ENCODE data around the gene RAPGEF5.

Gene RAPGEF5

GRCh38 chr7:22302951-22303423 is 54.0 kb downstream of the RAPGEF5 start:
- DNase-seq: no peak

DNA sequence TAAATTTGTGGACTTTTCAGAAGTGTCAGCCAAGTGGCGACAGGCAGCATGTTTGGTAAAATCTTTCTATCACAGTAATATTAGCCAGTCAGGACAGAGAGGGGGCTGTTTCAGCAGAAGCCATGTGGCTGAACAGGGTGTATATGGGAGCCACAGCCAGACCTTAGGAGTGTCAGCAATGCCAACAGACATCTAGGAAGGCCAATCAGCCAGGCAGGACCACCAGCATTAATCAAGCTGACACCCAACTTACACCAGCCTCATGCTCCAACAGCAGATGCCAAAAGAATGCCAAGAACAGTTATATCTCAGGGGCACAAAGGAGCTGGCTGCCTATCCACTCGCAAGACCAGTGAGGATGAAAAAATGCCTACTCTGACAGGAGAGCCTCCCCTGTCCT is 54.8 kb downstream of the RAPGEF5 start:
- DNase-seq: no peak

- no peak for DNase-seq
Measured at GRCh38 chr7:22301790-22302189, 55.2 kb downstream of the RAPGEF5 start.

DNA sequence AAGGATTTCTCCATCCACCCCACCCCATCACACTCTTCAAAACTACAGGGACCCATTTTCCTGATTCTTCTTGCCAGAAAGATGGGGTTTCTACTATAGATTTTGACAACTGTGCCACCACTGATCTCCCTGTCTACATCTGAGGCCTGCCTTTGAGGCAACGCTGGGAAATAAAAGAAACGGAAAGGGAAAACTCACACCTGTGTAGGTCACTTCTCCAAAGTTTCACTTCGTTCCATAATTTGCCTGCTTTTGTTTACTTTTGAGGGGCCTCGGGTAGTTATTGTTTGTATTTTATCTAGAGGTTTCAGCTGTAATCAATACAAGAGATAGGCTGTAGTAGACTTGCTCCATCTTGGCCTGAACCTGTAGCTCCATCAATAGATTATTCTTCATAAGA is 56.1 kb downstream of the RAPGEF5 start:
- no peak for DNase-seq

GRCh38 chr7:22296916-22297315 is 60.0 kb downstream of the RAPGEF5 start:
- DNase-seq: no peak

- no peak for DNase-seq
Measured at GRCh38 chr7:22296265-22296566, 60.7 kb downstream of the RAPGEF5 start.

DNA sequence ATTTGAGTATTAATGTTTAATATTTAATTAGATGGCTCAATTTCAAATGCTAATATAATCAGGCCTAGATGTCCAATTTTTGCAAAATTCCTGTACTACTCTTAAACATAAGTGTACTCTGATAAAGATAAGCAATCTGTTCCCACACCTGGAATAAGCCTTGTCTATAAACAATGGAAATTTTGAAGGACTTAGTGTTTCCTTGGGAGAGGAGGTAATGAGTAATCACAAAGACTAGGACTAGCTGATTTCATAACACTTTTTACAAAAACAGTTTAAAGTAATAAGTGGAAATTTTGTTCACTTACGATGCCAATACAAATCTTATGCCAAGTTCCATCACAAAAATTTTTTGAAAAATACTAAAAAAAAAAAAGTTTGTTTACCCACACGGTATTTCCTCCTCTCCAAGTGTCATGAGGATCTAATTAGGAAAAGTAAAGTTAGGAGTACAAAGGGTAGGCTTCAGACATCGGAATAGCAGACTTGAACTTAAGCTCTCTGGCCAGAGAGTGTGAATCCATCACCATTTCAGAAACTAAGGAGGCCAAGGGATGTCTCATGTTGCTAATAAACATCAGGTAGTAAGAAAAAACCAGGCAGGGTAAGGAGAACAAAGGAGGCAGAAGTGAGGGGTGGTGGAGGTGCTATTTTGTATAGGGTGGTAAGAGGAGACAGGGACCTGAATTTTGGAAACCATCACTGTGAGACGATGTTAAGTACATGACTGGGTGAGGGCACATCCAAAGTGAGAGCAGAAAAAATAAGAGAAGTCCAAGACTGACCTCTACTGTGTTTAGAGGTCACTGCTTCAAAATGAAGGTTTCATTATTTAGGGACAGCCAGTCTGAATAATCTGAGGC is 61.3 kb downstream of the RAPGEF5 start:
- DNase-seq: no peak

DNA sequence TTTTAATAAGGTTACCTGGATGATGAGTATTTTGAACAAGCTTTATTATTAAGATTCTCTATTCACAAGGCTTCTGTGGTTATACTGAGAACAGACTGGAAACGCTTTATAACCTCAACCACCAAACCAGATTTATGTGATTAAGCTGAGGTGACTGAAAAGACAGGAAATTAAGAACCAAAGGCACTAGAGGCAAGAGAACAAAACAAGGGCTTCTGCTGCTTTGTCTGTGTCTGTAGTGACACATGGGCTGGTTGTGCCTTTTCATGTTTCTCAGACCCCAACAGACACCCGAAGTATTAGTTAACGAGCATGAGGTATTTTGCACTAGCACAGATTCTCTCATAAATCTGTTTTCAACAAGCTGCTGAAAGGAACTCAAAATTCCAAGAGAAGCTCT is 64.4 kb downstream of the RAPGEF5 start:
- no peak for DNase-seq

DNA sequence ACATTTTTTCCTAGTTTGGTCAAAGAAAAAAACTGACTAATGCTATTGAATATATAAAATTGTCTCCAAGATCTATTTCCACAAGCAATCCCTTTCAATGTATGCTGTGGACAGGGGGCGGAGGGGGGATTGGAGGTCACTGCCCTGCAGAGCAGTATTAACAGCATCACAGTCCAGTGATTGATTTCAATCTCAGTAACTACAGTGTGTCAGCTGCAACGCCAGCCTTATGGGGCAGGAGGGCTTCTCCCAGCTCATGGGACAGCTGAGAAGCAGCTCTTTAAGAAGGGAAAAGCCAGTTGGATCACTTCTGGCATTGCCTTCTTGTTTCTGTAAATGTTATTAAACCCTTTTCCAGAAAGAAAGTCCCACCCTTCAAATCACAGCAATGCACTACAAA is 65.0 kb downstream of the RAPGEF5 start:
- DNase-seq: no peak

- no peak for DNase-seq
Measured at GRCh38 chr7:22288202-22288601, 68.8 kb downstream of the RAPGEF5 start.

DNA sequence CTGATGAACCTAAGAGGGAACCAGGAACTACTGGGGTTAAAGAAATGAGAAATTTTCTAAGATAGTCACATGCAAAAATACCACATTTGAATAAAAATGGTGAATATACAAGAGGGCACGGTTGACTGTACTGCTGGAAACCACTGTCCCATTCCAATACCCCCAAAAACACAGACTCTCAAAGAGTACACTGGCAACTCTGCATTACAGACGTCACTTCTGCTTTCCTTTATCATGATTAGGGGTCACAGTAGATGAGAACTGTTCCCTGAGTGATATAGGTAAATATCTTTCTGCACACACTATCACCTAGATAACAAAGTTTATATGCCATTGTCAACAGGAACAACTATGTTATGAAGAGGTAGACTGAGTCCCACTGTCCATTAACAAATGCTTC is 69.5 kb downstream of the RAPGEF5 start:
- no peak for DNase-seq

DNA sequence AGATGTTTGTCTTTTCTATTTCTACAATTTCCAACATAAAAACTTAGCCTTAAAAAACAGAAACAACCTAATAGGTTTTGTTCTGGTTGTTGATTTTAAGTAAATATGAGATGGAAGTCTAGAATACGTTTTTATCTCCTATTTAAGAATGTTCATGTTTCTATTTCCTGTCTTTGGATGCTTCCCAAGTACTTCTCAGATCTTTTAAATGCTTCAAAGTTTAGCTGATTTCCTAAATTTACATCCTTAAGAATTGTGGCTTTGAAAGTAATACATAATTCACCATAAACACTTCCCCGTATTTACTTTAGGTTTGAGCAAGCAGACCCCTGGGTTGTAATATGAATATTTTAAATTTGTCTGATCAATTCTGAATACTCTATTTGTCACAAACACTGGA is 70.5 kb downstream of the RAPGEF5 start:
- no peak for DNase-seq

DNA sequence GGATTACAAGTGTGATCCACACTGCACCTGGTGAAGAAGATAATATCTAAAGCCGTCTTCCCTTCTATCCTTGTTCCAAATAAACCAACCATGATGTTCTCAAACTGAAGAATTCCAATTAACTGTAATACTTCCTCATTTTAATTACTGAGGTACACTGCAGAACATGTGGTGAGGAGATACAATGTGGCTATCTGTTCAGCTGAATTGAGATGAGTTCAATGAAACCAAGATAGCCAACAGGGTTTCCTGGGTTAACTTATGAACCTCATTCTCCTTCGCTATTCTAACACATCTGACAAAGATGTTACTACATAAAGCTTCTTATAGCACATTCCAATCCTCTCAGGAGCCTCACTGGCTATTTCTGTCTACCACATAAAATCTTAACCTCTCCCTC is 75.5 kb downstream of the RAPGEF5 start:
- no peak for DNase-seq

GRCh38 chr7:22280031-22280430 is 76.9 kb downstream of the RAPGEF5 start:
- DNase-seq: no peak

- no peak for DNase-seq
Measured at GRCh38 chr7:22278660-22279059, 78.3 kb downstream of the RAPGEF5 start.

- DNase-seq: no peak
Measured at GRCh38 chr7:22277375-22277774, 79.6 kb downstream of the RAPGEF5 start.

DNA sequence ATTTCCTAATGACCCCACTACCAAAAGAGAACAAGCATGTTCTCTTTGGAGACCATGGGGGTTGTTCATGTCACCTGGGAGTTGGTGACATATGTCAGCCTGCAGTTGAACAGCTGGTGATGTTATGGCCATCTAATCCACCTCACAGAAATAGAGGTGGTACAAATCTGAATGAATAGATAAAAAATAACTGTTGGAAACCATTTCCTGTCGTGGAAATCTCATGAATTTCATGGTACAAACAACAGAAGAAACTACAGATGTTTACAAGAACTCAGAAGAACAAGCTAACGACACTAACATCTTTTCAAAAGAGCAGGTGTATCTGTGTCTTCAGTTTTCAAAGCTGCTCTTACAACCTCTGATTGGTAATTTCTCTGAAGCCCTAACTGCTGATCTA is 81.3 kb downstream of the RAPGEF5 start:
- no peak for DNase-seq

GRCh38 chr7:22271311-22271710 is 85.6 kb downstream of the RAPGEF5 start:
- no peak for DNase-seq

GRCh38 chr7:22270371-22270770 is 86.6 kb downstream of the RAPGEF5 start:
- DNase-seq: no peak

DNA sequence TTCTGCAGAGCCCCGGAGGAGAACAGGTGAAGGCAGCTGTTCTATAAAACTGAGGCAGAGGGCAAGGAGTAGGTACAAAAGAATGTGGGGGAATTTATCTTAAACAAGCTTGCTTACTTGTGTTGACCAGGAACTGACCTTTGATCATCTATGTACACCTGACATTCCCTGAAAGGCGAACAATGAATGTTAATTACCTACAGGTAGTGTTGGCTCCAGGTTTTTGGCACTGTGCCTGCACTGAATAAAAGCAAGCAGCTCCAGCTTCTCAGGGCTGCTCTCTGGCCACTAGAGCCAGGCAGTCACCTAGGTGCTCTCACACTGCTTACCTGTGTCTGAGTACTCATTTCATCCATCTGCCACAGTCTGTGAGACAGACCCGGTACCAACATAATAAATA is 87.0 kb downstream of the RAPGEF5 start:
- no peak for DNase-seq

- DNase-seq: no peak
Measured at GRCh38 chr7:22268884-22269421, 88.0 kb downstream of the RAPGEF5 start.

- DNase-seq: no peak
Measured at GRCh38 chr7:22267930-22268615, 88.9 kb downstream of the RAPGEF5 start.

DNA sequence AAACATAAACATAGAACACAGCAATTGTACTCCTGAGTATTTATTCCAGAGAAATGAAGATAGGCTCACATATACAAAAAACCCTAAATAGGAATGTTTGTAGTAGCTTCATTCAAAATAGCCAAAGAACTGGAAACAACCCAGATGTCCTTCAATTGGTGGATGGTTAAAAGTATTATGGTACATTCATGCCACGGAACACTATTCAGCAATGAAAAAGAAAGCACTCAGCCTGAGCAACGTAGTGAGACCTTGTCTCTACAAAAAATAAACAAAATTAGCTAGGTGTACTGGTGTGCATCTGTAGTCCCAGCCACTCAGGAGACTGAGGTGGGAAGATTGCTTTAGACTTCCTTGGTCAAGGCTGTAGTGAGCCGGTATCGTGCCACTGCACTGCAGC is 94.4 kb downstream of the RAPGEF5 start:
- no peak for DNase-seq

DNA sequence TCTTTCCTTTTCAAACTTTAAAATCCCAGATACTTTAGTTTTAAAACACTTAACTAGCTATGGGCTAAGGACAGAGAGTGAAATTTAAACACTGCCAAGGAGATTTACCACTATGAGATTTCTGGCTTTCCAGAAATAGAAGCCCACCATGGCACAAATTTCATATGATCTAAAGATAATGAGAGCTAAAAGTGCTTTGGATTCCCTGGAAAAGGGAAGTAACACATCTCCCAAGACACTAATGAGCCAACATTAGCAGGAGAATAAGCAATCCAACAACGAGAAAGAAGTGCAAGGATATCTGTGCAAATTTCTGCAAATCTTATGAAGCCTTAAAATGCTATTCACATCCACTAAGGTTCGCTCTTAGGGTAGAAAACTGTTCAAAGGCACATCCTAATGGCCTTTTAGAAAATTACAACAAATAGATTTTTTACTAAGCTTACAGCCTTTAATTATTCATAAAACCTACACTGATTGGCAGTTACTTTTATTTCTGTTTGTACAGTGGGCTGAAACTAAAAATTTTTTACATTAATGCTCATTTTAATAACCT is 100.3 kb downstream of the RAPGEF5 start:
- DNase-seq: no peak

All from NCI-H1092 treated with DMSO at 0.1 percent for 48 hours (cell line).